GM20000 (cell line): ENCODE data around the gene DUSP11.

Experiments used
- DNase-seq: peaks from one replicate; pipeline ENCODE4 v3.0.0; 2012; ENCODE audit warnings: low spot score
- CTCF ChIP-seq: IDR thresholded peaks from 2 replicates; pipeline ENCODE4 v1.5.1; 2012; ENCODE audit warnings: mild to moderate bottlenecking, control low read depth; ENCODE audit errors: extremely low read depth, missing control alignments

DUSP11 gene

GRCh38 chr2:73823916-73824523 lies 44.1 kb upstream of the DUSP11 start:
- peak; percentile 43 for TF ChIP-seq CTCF
- DNase-seq: peak; percentile 68

- TF ChIP-seq CTCF: no peak
- DNase-seq: no peak
These were observed 43.5 kb upstream of the DUSP11 start for GRCh38 chr2:73823416-73823815.

- TF ChIP-seq CTCF: no peak
- DNase-seq: no peak
These were observed 43.1 kb upstream of the DUSP11 start for GRCh38 chr2:73822991-73823390.

GRCh38 chr2:73822276-73822675 lies 42.4 kb upstream of the DUSP11 start:
- DNase-seq: no peak
- no peak for TF ChIP-seq CTCF

GRCh38 chr2:73821669-73822068 lies 41.8 kb upstream of the DUSP11 start:
- DNase-seq: no peak
- TF ChIP-seq CTCF: no peak

- peak; percentile 68 for DNase-seq
- no peak for TF ChIP-seq CTCF
These were observed 41.3 kb upstream of the DUSP11 start for GRCh38 chr2:73821227-73821626.

GRCh38 chr2:73818296-73818695 lies 38.4 kb upstream of the DUSP11 start:
- no peak for TF ChIP-seq CTCF
- no peak for DNase-seq
